Measurements from ENCODE around the gene FGF21. TPM values are rescaled to one million over a fixed set of nuclear protein-coding genes. Genes with fewer than 3 reads are reported as not detected.

FGF21 gene
- total and polyA plus RNA-seq, 10 of the 15 experiments (the other 5 are each of a cell fraction or from before 2014, with no cell fraction given) = not detected

- ChIA-PET SMC1A (ENCODE audit: uncharacterized antibody, unreplicated experiment) (interaction anchor here (0.9 kb wide), 1 partner anchor 11 kb away, joined by 4 read pairs; no protein-coding TSS in a partner anchor), RAD21 (ENCODE audit: unreplicated experiment) (no interaction called here), CTCF (interaction anchor here (1.1 kb wide), 1 partner anchor 91 kb away, joined by 3 read pairs; no protein-coding TSS in a partner anchor), POLR2A (interaction anchor here (0.6 kb wide), 1 partner anchor 101 kb away, joined by 5 read pairs; no protein-coding TSS in a partner anchor)
- Histone ChIP-seq H3K27ac (ENCODE audit: control insufficient read depth, insufficient read depth) (no peak overlapping the region), H3K4me1 (ENCODE audit: control insufficient read depth, insufficient read depth, low read length) (no peaks in the 10 kb centered on the region), H3K36me3 (ENCODE audit: control insufficient read depth in 2 of 2, insufficient read depth in 2 of 2, low read length in 1 of 2) (no peaks in the 10 kb centered on the region), H3K79me2 (ENCODE audit: control insufficient read depth, insufficient read depth, low read length) (no peaks in the 10 kb centered on the region), H3K4me2 (ENCODE audit: control insufficient read depth, insufficient read depth) (no peak overlapping the region), H2AFZ (ENCODE audit: control insufficient read depth, low read depth, low read length) (no peak overlapping the region), H3K4me3 (no peak overlapping the region), H3K9me3 (replicated peaks; ENCODE audit: control insufficient read depth, insufficient read depth, low read length) (no peaks in the 10 kb centered on the region), H3K27me3 (replicated peaks in 1 of 2; ENCODE audit: control insufficient read depth in 2 of 2, insufficient read depth in 2 of 2, low read length in 1 of 2) (no peaks in the 10 kb centered on the region; a peak in 1 of 4 replicates), H4K20me1 (ENCODE audit: control insufficient read depth, insufficient read depth) (no peaks in the 10 kb centered on the region), H3K9ac (ENCODE audit: control insufficient read depth, insufficient read depth, low read length) (no peak overlapping the region)
- in situ Hi-C loops (cut with MboI) = no loop called here
- 33% methylated on average over 11 of the region's 11 CpGs for WGBS (ENCODE audit: insufficient coverage, insufficient replicate concordance, low lambda C conversion rate, missing lambda C conversion rate)
- FAIRE-seq (no peak), DNase-seq (ENCODE audit: low read depth, low spot score) (no peak), ATAC-seq (no peak)
- no TSS peak for BruUV-seq (replicated peaks)
- no peak for TF ChIP-seq NBN (IDR thresholded peaks at IDR 0.05)
- intact Hi-C loops (cut with micrococcal nuclease; ENCODE audit: unreplicated experiment) = no loop called here
Observed at GRCh38 chr19:48768994-48769713, 13.8 kb downstream of the FGF21 start.

- H3K79me2 ChIP-seq (ENCODE audit: control insufficient read depth, insufficient read depth, low read length) = no peaks in the 10 kb centered on the region
- ChIA-PET SMC1A (ENCODE audit: uncharacterized antibody, unreplicated experiment) (no interaction called here), POLR2A (no interaction called here), CTCF (interaction anchor here (0.7 to 1.1 kb wide), 2 partner anchors 18 to 93 kb away, joined by 3 read pairs; no protein-coding TSS in a partner anchor), RAD21 (ENCODE audit: unreplicated experiment) (no interaction called here)
- H3K9ac ChIP-seq (ENCODE audit: control insufficient read depth, insufficient read depth, low read length) = no peak overlapping the region
- WGBS (ENCODE audit: insufficient coverage, insufficient replicate concordance, low lambda C conversion rate, missing lambda C conversion rate) = 51% methylated on average over 7 of the region's 7 CpGs
- in situ Hi-C loops (cut with MboI) (no loop called here), intact Hi-C loops (cut with micrococcal nuclease; ENCODE audit: unreplicated experiment) (no loop called here)
- H3K4me3 ChIP-seq = no peak overlapping the region
- H3K27me3 ChIP-seq (replicated peaks in 1 of 2; ENCODE audit: control insufficient read depth in 2 of 2, insufficient read depth in 2 of 2, low read length in 1 of 2) = no peaks in the 10 kb centered on the region; a peak in 1 of 4 replicates
- no peak overlapping the region for H3K4me2 ChIP-seq (ENCODE audit: control insufficient read depth, insufficient read depth)
- FAIRE-seq = no peak
- no peak for ATAC-seq
- no peaks in the 10 kb centered on the region for H3K9me3 ChIP-seq (replicated peaks; ENCODE audit: control insufficient read depth, insufficient read depth, low read length)
- H4K20me1 ChIP-seq (ENCODE audit: control insufficient read depth, insufficient read depth) = no peaks in the 10 kb centered on the region
- H3K36me3 ChIP-seq (ENCODE audit: control insufficient read depth in 2 of 2, insufficient read depth in 2 of 2, low read length in 1 of 2) = no peaks in the 10 kb centered on the region
- TF ChIP-seq PAX5 (IDR thresholded peaks at IDR 0.05; ENCODE audit: borderline replicate concordance, low read depth, low read length) = no peak
- no peak for TF ChIP-seq GATAD2B (conservative IDR thresholded peaks at IDR 0.05; ENCODE audit: low read depth)
- TF ChIP-seq WRNIP1 (IDR thresholded peaks at IDR 0.05; ENCODE audit: borderline replicate concordance, low read depth, low read length) = no peak
- TF ChIP-seq RAD51 (IDR thresholded peaks at IDR 0.05) = no peak
- TF ChIP-seq RELA (IDR thresholded peaks at IDR 0.05; ENCODE audit: borderline replicate concordance, partially characterized antibody) = no peak
- TF ChIP-seq ELK1 (IDR thresholded peaks at IDR 0.05; ENCODE audit: low read depth, low read length) = no peak
- TF ChIP-seq CHD1 (IDR thresholded peaks at IDR 0.05; ENCODE audit: low read depth, low read length) = no peak
- no peak overlapping the region for H2AFZ ChIP-seq (ENCODE audit: control insufficient read depth, low read depth, low read length)
- BruUV-seq (replicated peaks) = no TSS peak
- DNase-seq (ENCODE audit: low read depth, low spot score) = no peak
- H3K27ac ChIP-seq (ENCODE audit: control insufficient read depth, insufficient read depth) = no peak overlapping the region
- no peaks in the 10 kb centered on the region for H3K4me1 ChIP-seq (ENCODE audit: control insufficient read depth, insufficient read depth, low read length)
Observed at GRCh38 chr19:48770266-48770665, 14.9 kb downstream of the FGF21 start.

All from GM12878 (cell line).